IMR-90 (cell line): ENCODE results near the gene RGS3. TPM values are rescaled to one million over a fixed set of nuclear protein-coding genes. Genes with fewer than 3 reads are reported as not detected.

ENCODE experiments used
- ATAC-seq: fragments of 200-7000 bp; cut with Tn5 transposase; 2 replicates; pipeline ENCODE4 v1.9.1; 2020; ENCODE audit warnings: low read depth, mild to moderate bottlenecking, moderate library complexity
- BruUV-seq: library from RNA; stranded (reverse); fragments of 400-500 nt; replicated peaks from 2 replicates; lab custom pipeline; 2021; lab: Mats Ljungman, UMichigan
- CTCF ChIA-PET: fragments of 300-600 bp; formaldehyde crosslinking; extraction: SDS; loops from one replicate; lab custom pipeline; 2021; ENCODE audit warnings: antibody characterized with exemption; lab: Yijun Ruan, JAX
- POLR2A ChIA-PET: fragments of 300-600 bp; sonication (Branson Sonifier 250); formaldehyde crosslinking; loops from one replicate; lab custom pipeline; 2022; ENCODE audit warnings: antibody characterized with exemption; ENCODE audit not compliant: unreplicated experiment; lab: Charles Lee
- DNase-seq: peaks from one replicate; pipeline ENCODE4 v3.0.0; 2013
- H2AFZ ChIP-seq: replicated peaks from 2 replicates; pipeline ENCODE3; 2013; ENCODE audit warnings: low read length, mild to moderate bottlenecking; ENCODE audit not compliant: poor library complexity
- H2AK5ac ChIP-seq: 2 replicates; pipeline ENCODE4 v1.6.1; 2013; ENCODE audit warnings: low read depth, low read length, inconsistent platforms
- H2AK9ac ChIP-seq: replicated peaks from 2 replicates; pipeline ENCODE3; 2013; ENCODE audit warnings: mild to moderate bottlenecking, low read depth, low read length, moderate library complexity; ENCODE audit not compliant: poor library complexity
- H2BK120ac ChIP-seq: 2 replicates; pipeline ENCODE4 v1.6.1; 2013; ENCODE audit warnings: low read depth, low read length, inconsistent platforms
- H2BK15ac ChIP-seq: 3 replicates; pipeline ENCODE4 v1.6.1; 2013; ENCODE audit warnings: low read depth, low read length, inconsistent platforms
- H2BK20ac ChIP-seq: 2 replicates; pipeline ENCODE4 v1.6.1; 2013; ENCODE audit warnings: low read depth, mild to moderate bottlenecking, inconsistent platforms, low read length, moderate library complexity
- H2BK5ac ChIP-seq: 2 replicates; pipeline ENCODE4 v1.6.1; 2013; ENCODE audit warnings: mild to moderate bottlenecking, low read depth, low read length, inconsistent platforms; ENCODE audit not compliant: poor library complexity, severe bottlenecking
- H3K14ac ChIP-seq: replicated peaks from 2 replicates; pipeline ENCODE4 v1.6.1; 2013; ENCODE audit warnings: low read depth, low read length, inconsistent platforms
- H3K18ac ChIP-seq: 2 replicates; pipeline ENCODE4 v1.6.1; 2013; ENCODE audit warnings: low read depth, low read length, control low read depth
- H3K23ac ChIP-seq: 2 replicates; pipeline ENCODE4 v1.6.1; 2013; ENCODE audit warnings: low read depth, low read length, inconsistent platforms
- H3K27ac ChIP-seq: 2 replicates; pipeline ENCODE4 v1.5.1; 2013; ENCODE audit warnings: mild to moderate bottlenecking, control low read depth, low read length; ENCODE audit not compliant: insufficient read depth
- H3K27me3 ChIP-seq: 2 replicates; pipeline ENCODE4 v1.6.1; 2013; ENCODE audit warnings: low read length; ENCODE audit not compliant: control insufficient read depth, insufficient read depth
- H3K36me3 ChIP-seq: 2 replicates; pipeline ENCODE4 v1.6.1; 2013; ENCODE audit warnings: low read length, mixed read lengths; ENCODE audit not compliant: control insufficient read depth, insufficient read depth
- H3K4ac ChIP-seq: 2 replicates; pipeline ENCODE4 v1.6.1; 2013; ENCODE audit warnings: low read depth, low read length, inconsistent platforms
- H3K4me1 ChIP-seq: 2 replicates; pipeline ENCODE4 v1.6.1; 2013; ENCODE audit warnings: low read length, mixed read lengths; ENCODE audit not compliant: control insufficient read depth, insufficient read depth
- H3K4me2 ChIP-seq: 2 replicates; pipeline ENCODE4 v1.6.1; 2013; ENCODE audit warnings: low read depth, mild to moderate bottlenecking, control low read depth, low read length, moderate library complexity
- H3K4me3 ChIP-seq: 2 replicates; pipeline ENCODE4 v1.5.1; 2013; ENCODE audit warnings: low read depth, mild to moderate bottlenecking, control low read depth, low read length, moderate library complexity; ENCODE audit not compliant: insufficient read depth
- H3K56ac ChIP-seq: 2 replicates; pipeline ENCODE4 v1.6.1; 2013; ENCODE audit warnings: low read length, inconsistent platforms; ENCODE audit not compliant: insufficient read depth; ENCODE audit errors: extremely low read depth
- H3K79me1 ChIP-seq, 2 experiments: 2 replicates each; pipeline ENCODE4 v1.6.1; 2013; ENCODE audit warnings: low read length in 2 of 2, inconsistent platforms in 1 of 2, low read depth in 1 of 2
- H3K9ac ChIP-seq: 2 replicates; pipeline ENCODE4 v1.6.1; 2013; ENCODE audit warnings: low read depth, low read length, control low read depth
- H3K9me1 ChIP-seq: 2 replicates; pipeline ENCODE4 v1.6.1; 2013; ENCODE audit warnings: low read length, inconsistent platforms; ENCODE audit not compliant: insufficient read depth
- H3K9me3 ChIP-seq: 2 replicates; pipeline ENCODE4 v1.6.1; 2013; ENCODE audit warnings: low read length; ENCODE audit not compliant: control insufficient read depth, insufficient read depth
- H4K20me1 ChIP-seq: 2 replicates; pipeline ENCODE4 v1.6.1; 2013; ENCODE audit warnings: low read length, inconsistent platforms; ENCODE audit not compliant: insufficient read depth
- H4K5ac ChIP-seq: 2 replicates; pipeline ENCODE4 v1.6.1; 2013; ENCODE audit warnings: mild to moderate bottlenecking, low read depth, low read length, control low read depth
- H4K8ac ChIP-seq, 2 experiments: 2 replicates each; pipeline ENCODE4 v1.6.1; 2013; ENCODE audit warnings: low read depth in 2 of 2, low read length in 2 of 2, control low read depth in 1 of 2, inconsistent platforms in 1 of 2
- H4K91ac ChIP-seq: 2 replicates; pipeline ENCODE4 v1.6.1; 2013; ENCODE audit warnings: low read depth, low read length, inconsistent platforms; ENCODE audit not compliant: insufficient read depth
- BHLHE40 ChIP-seq: fragments of 150-350 bp; IDR thresholded peaks from 2 replicates; pipeline ENCODE4 v1.6.1; 2016; ENCODE audit warnings: mild to moderate bottlenecking, low read depth, low read length
- CEBPB ChIP-seq: IDR thresholded peaks from 2 replicates; pipeline ENCODE4 v1.6.1; 2012; ENCODE audit warnings: low read depth, low read length, improper control_type of control experiment
- CHD1 ChIP-seq: IDR thresholded peaks from 2 replicates; pipeline ENCODE4 v1.6.1; 2012; ENCODE audit warnings: low read depth, low read length, improper control_type of control experiment
- FOS ChIP-seq: fragments of 150-350 bp; IDR thresholded peaks from 2 replicates; pipeline ENCODE4 v1.6.1; 2016; ENCODE audit warnings: low read depth, low read length
- MAFK ChIP-seq: IDR thresholded peaks from 2 replicates; pipeline ENCODE4 v1.6.1; 2012; ENCODE audit warnings: low read depth, low read length, improper control_type of control experiment
- MAZ ChIP-seq: IDR thresholded peaks from 2 replicates; pipeline ENCODE4 v1.6.1; 2012; ENCODE audit warnings: low read depth, mild to moderate bottlenecking, low read length, improper control_type of control experiment, moderate library complexity, borderline replicate concordance
- MXI1 ChIP-seq: IDR thresholded peaks from 2 replicates; pipeline ENCODE4 v1.6.1; 2012; ENCODE audit warnings: low read depth, mild to moderate bottlenecking, low read length, moderate library complexity, borderline replicate concordance
- NFE2L2 ChIP-seq: fragments of 150-350 bp; IDR thresholded peaks from 2 replicates; pipeline ENCODE4 v1.6.1; 2016; ENCODE audit warnings: low read depth, mild to moderate bottlenecking, low read length
- POLR2A ChIP-seq: IDR thresholded peaks from 2 replicates; pipeline ENCODE4 v1.6.1; 2012; ENCODE audit warnings: mild to moderate bottlenecking, low read depth, low read length
- RAD21 ChIP-seq: IDR thresholded peaks from 2 replicates; pipeline ENCODE4 v1.6.1; 2012; ENCODE audit warnings: low read length, improper control_type of control experiment
- RCOR1 ChIP-seq: IDR thresholded peaks from 2 replicates; pipeline ENCODE4 v1.6.1; 2012; ENCODE audit warnings: mild to moderate bottlenecking, low read length, improper control_type of control experiment; ENCODE audit not compliant: insufficient replicate concordance
- RFX5 ChIP-seq: IDR thresholded peaks from 2 replicates; pipeline ENCODE4 v1.8.0; 2012; ENCODE audit warnings: low read depth, mild to moderate bottlenecking, low read length, moderate library complexity
- SMC3 ChIP-seq: fragments of 150-350 bp; IDR thresholded peaks from 2 replicates; pipeline ENCODE4 v1.6.1; 2016; ENCODE audit warnings: low read depth, mild to moderate bottlenecking, antibody characterized with exemption, low read length, moderate library complexity
- whole genome bisulfite sequencing, 2 experiments: methylation state at CpG; one replicate each; pipeline versions ENCODE4 v1.1.5 to v1.1.7; 2013; ENCODE audit warnings: missing lambda C conversion rate in 2 of 2; ENCODE audit not compliant: insufficient read length in 1 of 2; ENCODE audit errors: extremely low coverage in 2 of 2; 5-methylcytosine and 5-hydroxymethylcytosine counted together
- dilution Hi-C: fragments of 300-500 bp; cut with HindIII; formaldehyde crosslinking; loops from one replicate; pipeline ENCODE4 v1.14.3; 2018; ENCODE audit warnings: low sequenced_read_pairs; ENCODE audit not compliant: unreplicated experiment
- in situ Hi-C: fragments of 300-500 bp; cut with MboI; formaldehyde crosslinking; loops from 3 replicates; pipeline ENCODE4 v1.14.3; 2019; ENCODE audit warnings: low sequenced_read_pairs, inconsistent platforms, mixed read lengths
- intact Hi-C: fragments of 100-400 bp; cut with micrococcal nuclease; formaldehyde crosslinking; loops from 2 replicates; pipeline ENCODE4 v1.10.0; 2022
- polyA plus RNA-seq, 3 experiments: library from polyadenylated mRNA; depleted of rRNA; stranded (reverse); fragments of >200 nt; gene quantifications; 2 replicates each; pipeline ENCODE4 v1.2.3, GENCODE V29; 2012; ENCODE audit warnings: low replicate concordance in 1 of 3
- total RNA-seq: library from RNA; depleted of rRNA; stranded (reverse); fragments of >200 nt; gene quantifications from 2 replicates; pipeline ENCODE4 v1.2.3, GENCODE V29; 2012
- TF ChIP-seq, protein P1 (sequence below): conservative IDR thresholded peaks from 2 replicates; pipeline ENCODE4 v1.5.1; 2012; ENCODE audit warnings: mild to moderate bottlenecking, low read depth, low read length, improper control_type of control experiment
- TF ChIP-seq, protein P2 (sequence below): fragments of 150-350 bp; IDR thresholded peaks from 2 replicates; pipeline ENCODE4 v1.6.1; 2016; ENCODE audit warnings: low read depth, mild to moderate bottlenecking, low read length, moderate library complexity, borderline replicate concordance
- TF ChIP-seq, protein P3 (sequence below): fragments of 150-350 bp; IDR thresholded peaks from 2 replicates; pipeline ENCODE4 v1.6.1; 2017; ENCODE audit warnings: mild to moderate bottlenecking, antibody characterized with exemption, low read length, low read depth

The RGS3 gene
- total and polyA plus RNA-seq, 2 of the 4 experiments (the other 2 are of a cell fraction), result 51.8 to 65.6 TPM

DNA sequence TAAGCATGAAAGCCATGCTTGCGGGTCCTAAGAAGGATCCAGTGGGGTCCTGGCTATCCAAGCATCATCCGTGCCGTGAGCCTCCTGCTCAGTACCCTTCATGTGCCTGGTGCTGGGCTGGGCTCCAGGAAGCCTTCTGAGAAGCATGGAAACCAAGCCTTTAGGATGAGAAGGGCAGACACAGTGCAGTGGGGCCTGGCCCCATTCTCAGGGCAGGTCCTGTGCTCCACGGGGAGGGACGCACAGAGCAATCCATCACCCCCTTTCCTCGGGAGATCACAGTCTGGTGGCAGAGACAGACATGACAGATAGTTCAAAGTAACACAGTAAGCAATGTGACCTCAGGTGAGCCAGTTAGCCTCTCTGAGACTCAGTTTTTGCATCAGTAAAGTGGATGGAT, 76.9 kb downstream of the RGS3 start:
- Histone ChIP-seq H2BK20ac (no peak overlapping the region), H2AFZ (no peak overlapping the region), H4K20me1 (no peaks in the 10 kb centered on the region), H3K14ac (no peak overlapping the region), H2BK15ac (no peak overlapping the region), H3K36me3 (no peaks in the 10 kb centered on the region), H4K91ac (no peak overlapping the region), H3K4ac (no peak overlapping the region), H3K4me3 (no peak overlapping the region), H3K27me3 (no peaks in the 10 kb centered on the region), H2AK9ac (no peak overlapping the region), H3K9me3 (no peaks in the 10 kb centered on the region), H2AK5ac (no peak overlapping the region), H3K79me1 (no peaks in the 10 kb centered on the region), H4K5ac (no peak overlapping the region), H4K8ac (no peak overlapping the region), H3K9me1 (no peaks in the 10 kb centered on the region), H3K4me1 (no peaks in the 10 kb centered on the region), H3K23ac (no peak overlapping the region), H3K4me2 (no peak overlapping the region), H3K27ac (no peak overlapping the region), H2BK120ac (no peak overlapping the region), H2BK5ac (no peak overlapping the region), H3K9ac (no peak overlapping the region), H3K56ac (no peak overlapping the region), H3K18ac (no peak overlapping the region)
- CTCF ChIA-PET, result no interaction called here
- dilution Hi-C loops (no loop called here), intact Hi-C loops (no loop called here), in situ Hi-C loops (no loop called here)
- TF ChIP-seq RAD21 (no peak), FOS (no peak), SMC3 (no peak), MAZ (no peak), CHD1 (no peak), CEBPB (no peak), BHLHE40 (no peak), MXI1 (no peak), RFX5 (no peak), POLR2A (no peak), RCOR1 (no peak), NFE2L2 (no peak), MAFK (no peak)
- TF ChIP-seq, protein P1, sequence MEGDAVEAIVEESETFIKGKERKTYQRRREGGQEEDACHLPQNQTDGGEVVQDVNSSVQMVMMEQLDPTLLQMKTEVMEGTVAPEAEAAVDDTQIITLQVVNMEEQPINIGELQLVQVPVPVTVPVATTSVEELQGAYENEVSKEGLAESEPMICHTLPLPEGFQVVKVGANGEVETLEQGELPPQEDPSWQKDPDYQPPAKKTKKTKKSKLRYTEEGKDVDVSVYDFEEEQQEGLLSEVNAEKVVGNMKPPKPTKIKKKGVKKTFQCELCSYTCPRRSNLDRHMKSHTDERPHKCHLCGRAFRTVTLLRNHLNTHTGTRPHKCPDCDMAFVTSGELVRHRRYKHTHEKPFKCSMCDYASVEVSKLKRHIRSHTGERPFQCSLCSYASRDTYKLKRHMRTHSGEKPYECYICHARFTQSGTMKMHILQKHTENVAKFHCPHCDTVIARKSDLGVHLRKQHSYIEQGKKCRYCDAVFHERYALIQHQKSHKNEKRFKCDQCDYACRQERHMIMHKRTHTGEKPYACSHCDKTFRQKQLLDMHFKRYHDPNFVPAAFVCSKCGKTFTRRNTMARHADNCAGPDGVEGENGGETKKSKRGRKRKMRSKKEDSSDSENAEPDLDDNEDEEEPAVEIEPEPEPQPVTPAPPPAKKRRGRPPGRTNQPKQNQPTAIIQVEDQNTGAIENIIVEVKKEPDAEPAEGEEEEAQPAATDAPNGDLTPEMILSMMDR, result no peak
- TF ChIP-seq, protein P2, sequence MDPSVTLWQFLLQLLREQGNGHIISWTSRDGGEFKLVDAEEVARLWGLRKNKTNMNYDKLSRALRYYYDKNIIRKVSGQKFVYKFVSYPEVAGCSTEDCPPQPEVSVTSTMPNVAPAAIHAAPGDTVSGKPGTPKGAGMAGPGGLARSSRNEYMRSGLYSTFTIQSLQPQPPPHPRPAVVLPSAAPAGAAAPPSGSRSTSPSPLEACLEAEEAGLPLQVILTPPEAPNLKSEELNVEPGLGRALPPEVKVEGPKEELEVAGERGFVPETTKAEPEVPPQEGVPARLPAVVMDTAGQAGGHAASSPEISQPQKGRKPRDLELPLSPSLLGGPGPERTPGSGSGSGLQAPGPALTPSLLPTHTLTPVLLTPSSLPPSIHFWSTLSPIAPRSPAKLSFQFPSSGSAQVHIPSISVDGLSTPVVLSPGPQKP, result no peak
- TF ChIP-seq, protein P3, sequence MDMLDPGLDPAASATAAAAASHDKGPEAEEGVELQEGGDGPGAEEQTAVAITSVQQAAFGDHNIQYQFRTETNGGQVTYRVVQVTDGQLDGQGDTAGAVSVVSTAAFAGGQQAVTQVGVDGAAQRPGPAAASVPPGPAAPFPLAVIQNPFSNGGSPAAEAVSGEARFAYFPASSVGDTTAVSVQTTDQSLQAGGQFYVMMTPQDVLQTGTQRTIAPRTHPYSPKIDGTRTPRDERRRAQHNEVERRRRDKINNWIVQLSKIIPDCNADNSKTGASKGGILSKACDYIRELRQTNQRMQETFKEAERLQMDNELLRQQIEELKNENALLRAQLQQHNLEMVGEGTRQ, result no peak
- no TSS peak for BruUV-seq
- DNase-seq (no peak), ATAC-seq (no peak)
- POLR2A ChIA-PET, result no interaction called here
- 60% methylated on average over 3 of the region's 6 CpGs; no CpG with 5 or more reads in 1 of the 2 experiments for WGBS, 2 experiments
